HepG2 (cell line): ENCODE measurements around the gene PHF3. TPM values are rescaled to one million over a fixed set of nuclear protein-coding genes. Genes with fewer than 3 reads are reported as not detected.

Experiments used
- ARHGAP35 ChIP-seq: sonication (generic); formaldehyde crosslinking; IDR thresholded peaks from 2 replicates; pipeline ENCODE4 v1.9.0; 2022; ENCODE audit warnings: mild to moderate bottlenecking, inconsistent platforms, moderate library complexity, missing genetic modification reagents, borderline replicate concordance
- ARID2 ChIP-seq: sonication (generic); formaldehyde crosslinking; IDR thresholded peaks from 2 replicates; pipeline ENCODE4 v1.8.1; 2022; ENCODE audit warnings: mild to moderate bottlenecking, missing genetic modification reagents, borderline replicate concordance
- PHF8 ChIP-seq: sonication (generic); formaldehyde crosslinking; IDR thresholded peaks from 2 replicates; pipeline ENCODE4 v1.5.0; 2020; ENCODE audit warnings: missing genetic modification reagents
- REPIN1 ChIP-seq: sonication (generic); formaldehyde crosslinking; IDR thresholded peaks from 2 replicates; pipeline ENCODE4 v1.8.0; 2022; ENCODE audit warnings: missing genetic modification reagents, low read depth, mild to moderate bottlenecking, borderline replicate concordance
- ZFP82 ChIP-seq: sonication (generic); formaldehyde crosslinking; IDR thresholded peaks from 2 replicates; pipeline ENCODE4 v1.5.1; 2020; ENCODE audit warnings: mild to moderate bottlenecking, missing genetic modification reagents, borderline replicate concordance
- ZNF788 ChIP-seq: sonication (generic); formaldehyde crosslinking; IDR thresholded peaks from 2 replicates; pipeline ENCODE4 v1.5.0; 2020; ENCODE audit warnings: mild to moderate bottlenecking, missing genetic modification reagents, borderline replicate concordance
- polyA plus RNA-seq, 8 experiments: library from polyadenylated mRNA; depleted of rRNA in 3 of 8; stranded (reverse) in 7 of 8; unstranded in 1 of 8; fragments of >200 nt; fragmentation: Illumina TruSeq in 4 of 8; extraction: Trizol in 4 of 8; gene quantifications; 2 replicates each; pipeline versions ENCODE4 v1.2.1 to v1.2.3, GENCODE V29; 2011 to 2016; ENCODE audit warnings: low read depth in 4 of 8, missing spikeins in 1 of 8, mixed read lengths in 1 of 8; ENCODE audit not compliant: insufficient read depth in 1 of 8
- total RNA-seq, 5 experiments: library from RNA; depleted of rRNA; stranded (reverse); fragments of >200 nt; fragmentation: Illumina TruSeq; extraction: Trizol; gene quantifications; 2 replicates each; pipeline ENCODE4 v1.2.3, GENCODE V29; 2016; ENCODE audit warnings: low read depth in 1 of 5
- TF ChIP-seq, protein P1 (sequence below): sonication (generic); formaldehyde crosslinking; IDR thresholded peaks from 2 replicates; pipeline ENCODE4 v1.5.0; 2020; ENCODE audit warnings: mild to moderate bottlenecking, missing genetic modification reagents
- TF ChIP-seq, protein P2 (sequence below): sonication (generic); formaldehyde crosslinking; IDR thresholded peaks from 2 replicates; pipeline ENCODE4 v1.5.1; 2020; ENCODE audit warnings: missing genetic modification reagents, mild to moderate bottlenecking, borderline replicate concordance
- TF ChIP-seq, protein P3 (sequence below): IDR thresholded peaks from 2 replicates; pipeline ENCODE4 v1.6.1; 2016; ENCODE audit warnings: mild to moderate bottlenecking, missing biosample characterization, missing genetic modification reagents
- TF ChIP-seq, protein P4 (sequence below): IDR thresholded peaks from 2 replicates; pipeline ENCODE4 v1.6.1; 2016; ENCODE audit warnings: missing genetic modification reagents, missing compliant biosample characterization
- TF ChIP-seq, protein P5 (sequence below): sonication (generic); formaldehyde crosslinking; conservative IDR thresholded peaks from 2 replicates; pipeline ENCODE4 v1.4.0; 2020; ENCODE audit warnings: missing genetic modification reagents
- TF ChIP-seq, protein P6 (sequence below): sonication (generic); formaldehyde crosslinking; IDR thresholded peaks from 2 replicates; pipeline ENCODE4 v1.4.0; 2020; ENCODE audit warnings: missing genetic modification reagents, borderline replicate concordance

PHF3 gene
- total and polyA plus RNA-seq, 2 of the 13 experiments (the other 11 are each of a cell fraction or from before 2014, with no cell fraction given) = 19.8 to 70.4 TPM

DNA sequence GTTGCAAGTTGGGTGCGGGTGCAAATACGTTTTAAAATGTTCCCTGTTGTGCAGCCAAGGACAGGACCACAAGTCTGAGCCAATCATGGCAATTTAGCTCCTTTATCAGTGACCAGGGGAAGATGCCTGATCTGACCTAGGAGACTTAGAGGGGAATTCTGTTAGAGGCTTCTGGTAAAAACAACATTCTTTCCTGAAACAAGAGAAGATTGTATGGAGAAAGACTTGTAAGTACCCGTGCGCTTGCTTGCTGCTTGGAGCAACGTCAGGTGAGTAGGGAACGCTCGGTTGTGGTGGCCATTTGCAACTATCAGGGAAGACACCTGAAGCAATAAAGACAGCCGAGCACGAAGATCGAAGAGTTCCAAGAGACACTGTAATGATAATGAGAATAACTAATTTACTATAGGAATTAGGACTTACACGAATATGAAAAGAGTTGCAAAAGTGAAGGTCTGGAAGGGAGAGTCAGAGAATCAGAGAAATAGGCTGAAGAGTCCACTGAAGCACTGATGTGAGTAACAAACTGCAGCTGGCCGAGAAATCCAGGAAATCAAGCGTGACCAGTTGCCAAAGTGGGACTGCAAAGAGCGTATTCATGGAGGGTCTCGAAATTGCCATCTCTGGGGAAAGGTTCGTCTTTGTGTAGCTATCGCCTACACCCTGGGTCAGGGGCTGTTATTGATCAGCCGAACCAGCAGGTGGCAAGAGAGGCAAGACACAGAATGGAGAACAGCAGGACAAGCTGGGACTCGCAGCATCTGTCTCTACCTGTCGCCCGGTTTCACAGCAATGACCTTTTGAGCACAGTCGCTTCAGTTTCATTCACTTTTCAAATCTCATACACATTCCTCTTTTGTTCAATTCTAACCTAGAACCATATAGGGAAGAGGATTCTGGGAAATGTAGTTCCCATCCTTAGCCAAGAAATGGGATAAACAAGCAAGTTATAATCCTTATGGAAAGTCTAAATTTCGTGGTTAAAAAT is 37.3 kb upstream of the PHF3 start (continued):
- TF ChIP-seq ARID2 (CRISPR knock-in tag) (peak; percentile 65; the same call in 1 of the 2 replicates), ZFP82 (CRISPR knock-in tag) (no peak), PHF8 (CRISPR knock-in tag) (peak; percentile 15; the same call in 1 of the 2 replicates), ARHGAP35 (CRISPR knock-in tag) (no peak), REPIN1 (peak; percentile 90), ZNF788 (CRISPR knock-in tag) (peak; percentile 77; the same call in 1 of the 2 replicates)
- TF ChIP-seq, protein P1, sequence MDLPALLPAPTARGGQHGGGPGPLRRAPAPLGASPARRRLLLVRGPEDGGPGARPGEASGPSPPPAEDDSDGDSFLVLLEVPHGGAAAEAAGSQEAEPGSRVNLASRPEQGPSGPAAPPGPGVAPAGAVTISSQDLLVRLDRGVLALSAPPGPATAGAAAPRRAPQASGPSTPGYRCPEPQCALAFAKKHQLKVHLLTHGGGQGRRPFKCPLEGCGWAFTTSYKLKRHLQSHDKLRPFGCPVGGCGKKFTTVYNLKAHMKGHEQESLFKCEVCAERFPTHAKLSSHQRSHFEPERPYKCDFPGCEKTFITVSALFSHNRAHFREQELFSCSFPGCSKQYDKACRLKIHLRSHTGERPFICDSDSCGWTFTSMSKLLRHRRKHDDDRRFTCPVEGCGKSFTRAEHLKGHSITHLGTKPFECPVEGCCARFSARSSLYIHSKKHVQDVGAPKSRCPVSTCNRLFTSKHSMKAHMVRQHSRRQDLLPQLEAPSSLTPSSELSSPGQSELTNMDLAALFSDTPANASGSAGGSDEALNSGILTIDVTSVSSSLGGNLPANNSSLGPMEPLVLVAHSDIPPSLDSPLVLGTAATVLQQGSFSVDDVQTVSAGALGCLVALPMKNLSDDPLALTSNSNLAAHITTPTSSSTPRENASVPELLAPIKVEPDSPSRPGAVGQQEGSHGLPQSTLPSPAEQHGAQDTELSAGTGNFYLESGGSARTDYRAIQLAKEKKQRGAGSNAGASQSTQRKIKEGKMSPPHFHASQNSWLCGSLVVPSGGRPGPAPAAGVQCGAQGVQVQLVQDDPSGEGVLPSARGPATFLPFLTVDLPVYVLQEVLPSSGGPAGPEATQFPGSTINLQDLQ (CRISPR knock-in tag) = no peak
- TF ChIP-seq, protein P2, sequence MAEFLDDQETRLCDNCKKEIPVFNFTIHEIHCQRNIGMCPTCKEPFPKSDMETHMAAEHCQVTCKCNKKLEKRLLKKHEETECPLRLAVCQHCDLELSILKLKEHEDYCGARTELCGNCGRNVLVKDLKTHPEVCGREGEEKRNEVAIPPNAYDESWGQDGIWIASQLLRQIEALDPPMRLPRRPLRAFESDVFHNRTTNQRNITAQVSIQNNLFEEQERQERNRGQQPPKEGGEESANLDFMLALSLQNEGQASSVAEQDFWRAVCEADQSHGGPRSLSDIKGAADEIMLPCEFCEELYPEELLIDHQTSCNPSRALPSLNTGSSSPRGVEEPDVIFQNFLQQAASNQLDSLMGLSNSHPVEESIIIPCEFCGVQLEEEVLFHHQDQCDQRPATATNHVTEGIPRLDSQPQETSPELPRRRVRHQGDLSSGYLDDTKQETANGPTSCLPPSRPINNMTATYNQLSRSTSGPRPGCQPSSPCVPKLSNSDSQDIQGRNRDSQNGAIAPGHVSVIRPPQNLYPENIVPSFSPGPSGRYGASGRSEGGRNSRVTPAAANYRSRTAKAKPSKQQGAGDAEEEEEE (CRISPR knock-in tag) = 0 out of 2 replicates have a peak, but pooled peaks have one; percentile 74
- TF ChIP-seq, protein P3, sequence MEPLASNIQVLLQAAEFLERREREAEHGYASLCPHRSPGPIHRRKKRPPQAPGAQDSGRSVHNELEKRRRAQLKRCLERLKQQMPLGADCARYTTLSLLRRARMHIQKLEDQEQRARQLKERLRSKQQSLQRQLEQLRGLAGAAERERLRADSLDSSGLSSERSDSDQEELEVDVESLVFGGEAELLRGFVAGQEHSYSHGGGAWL (CRISPR knock-in tag) = no peak; the same call in 1 of the 2 replicates
- TF ChIP-seq, protein P4, sequence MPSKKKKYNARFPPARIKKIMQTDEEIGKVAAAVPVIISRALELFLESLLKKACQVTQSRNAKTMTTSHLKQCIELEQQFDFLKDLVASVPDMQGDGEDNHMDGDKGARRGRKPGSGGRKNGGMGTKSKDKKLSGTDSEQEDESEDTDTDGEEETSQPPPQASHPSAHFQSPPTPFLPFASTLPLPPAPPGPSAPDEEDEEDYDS (CRISPR knock-in tag) = no peak
- TF ChIP-seq, protein P5, sequence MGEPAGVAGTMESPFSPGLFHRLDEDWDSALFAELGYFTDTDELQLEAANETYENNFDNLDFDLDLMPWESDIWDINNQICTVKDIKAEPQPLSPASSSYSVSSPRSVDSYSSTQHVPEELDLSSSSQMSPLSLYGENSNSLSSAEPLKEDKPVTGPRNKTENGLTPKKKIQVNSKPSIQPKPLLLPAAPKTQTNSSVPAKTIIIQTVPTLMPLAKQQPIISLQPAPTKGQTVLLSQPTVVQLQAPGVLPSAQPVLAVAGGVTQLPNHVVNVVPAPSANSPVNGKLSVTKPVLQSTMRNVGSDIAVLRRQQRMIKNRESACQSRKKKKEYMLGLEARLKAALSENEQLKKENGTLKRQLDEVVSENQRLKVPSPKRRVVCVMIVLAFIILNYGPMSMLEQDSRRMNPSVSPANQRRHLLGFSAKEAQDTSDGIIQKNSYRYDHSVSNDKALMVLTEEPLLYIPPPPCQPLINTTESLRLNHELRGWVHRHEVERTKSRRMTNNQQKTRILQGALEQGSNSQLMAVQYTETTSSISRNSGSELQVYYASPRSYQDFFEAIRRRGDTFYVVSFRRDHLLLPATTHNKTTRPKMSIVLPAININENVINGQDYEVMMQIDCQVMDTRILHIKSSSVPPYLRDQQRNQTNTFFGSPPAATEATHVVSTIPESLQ (CRISPR knock-in tag) = no peak
- TF ChIP-seq, protein P6, sequence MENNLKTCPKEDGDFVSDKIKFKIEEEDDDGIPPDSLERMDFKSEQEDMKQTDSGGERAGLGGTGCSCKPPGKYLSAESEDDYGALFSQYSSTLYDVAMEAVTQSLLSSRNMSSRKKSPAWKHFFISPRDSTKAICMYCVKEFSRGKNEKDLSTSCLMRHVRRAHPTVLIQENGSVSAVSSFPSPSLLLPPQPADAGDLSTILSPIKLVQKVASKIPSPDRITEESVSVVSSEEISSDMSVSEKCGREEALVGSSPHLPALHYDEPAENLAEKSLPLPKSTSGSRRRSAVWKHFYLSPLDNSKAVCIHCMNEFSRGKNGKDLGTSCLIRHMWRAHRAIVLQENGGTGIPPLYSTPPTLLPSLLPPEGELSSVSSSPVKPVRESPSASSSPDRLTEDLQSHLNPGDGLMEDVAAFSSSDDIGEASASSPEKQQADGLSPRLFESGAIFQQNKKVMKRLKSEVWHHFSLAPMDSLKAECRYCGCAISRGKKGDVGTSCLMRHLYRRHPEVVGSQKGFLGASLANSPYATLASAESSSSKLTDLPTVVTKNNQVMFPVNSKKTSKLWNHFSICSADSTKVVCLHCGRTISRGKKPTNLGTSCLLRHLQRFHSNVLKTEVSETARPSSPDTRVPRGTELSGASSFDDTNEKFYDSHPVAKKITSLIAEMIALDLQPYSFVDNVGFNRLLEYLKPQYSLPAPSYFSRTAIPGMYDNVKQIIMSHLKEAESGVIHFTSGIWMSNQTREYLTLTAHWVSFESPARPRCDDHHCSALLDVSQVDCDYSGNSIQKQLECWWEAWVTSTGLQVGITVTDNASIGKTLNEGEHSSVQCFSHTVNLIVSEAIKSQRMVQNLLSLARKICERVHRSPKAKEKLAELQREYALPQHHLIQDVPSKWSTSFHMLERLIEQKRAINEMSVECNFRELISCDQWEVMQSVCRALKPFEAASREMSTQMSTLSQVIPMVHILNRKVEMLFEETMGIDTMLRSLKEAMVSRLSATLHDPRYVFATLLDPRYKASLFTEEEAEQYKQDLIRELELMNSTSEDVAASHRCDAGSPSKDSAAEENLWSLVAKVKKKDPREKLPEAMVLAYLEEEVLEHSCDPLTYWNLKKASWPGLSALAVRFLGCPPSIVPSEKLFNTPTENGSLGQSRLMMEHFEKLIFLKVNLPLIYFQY (CRISPR knock-in tag) = no peak
